Fibroblast of skin of scalp (primary cell): Measurements from ENCODE around the gene RASA1.
A peak's percentile ranks its signal among the peaks of the same experiment; 100 is the strongest.

Source experiments
- DNase-seq: peaks from one replicate; pipeline ENCODE4 v3.0.0-alpha.2; 2013

The RASA1 gene

GRCh38 chr5:87404359-87404758 lies 136.7 kb downstream of the RASA1 start:
- DNase-seq, result no peak

GRCh38 chr5:87405472-87406155 lies 137.9 kb downstream of the RASA1 start:
- DNase-seq, result no peak

- no peak for DNase-seq
These were observed 140.5 kb downstream of the RASA1 start for GRCh38 chr5:87408204-87408603.

GRCh38 chr5:87410931-87411330 lies 143.2 kb downstream of the RASA1 start:
- DNase-seq, result peak; percentile 11

GRCh38 chr5:87411586-87411972 lies 143.9 kb downstream of the RASA1 start:
- DNase-seq, result no peak

- peak; percentile 8 for DNase-seq
These were observed 144.4 kb downstream of the RASA1 start for GRCh38 chr5:87411973-87412629.

- DNase-seq, result peak; percentile 98
These were observed 145.1 kb downstream of the RASA1 start, which contains the start of gene CCNH for GRCh38 chr5:87412630-87413342. Gene CCNH, minus strand, starts transcription at chr5:87412930. Its CDS starts 136 bp downstream, at chr5:87412794.

GRCh38 chr5:87413343-87413645 lies 145.6 kb downstream of the RASA1 start:
- peak; percentile 2 for DNase-seq

- DNase-seq, result no peak
These were observed 150.8 kb downstream of the RASA1 start for GRCh38 chr5:87418506-87418905.

- no peak for DNase-seq
These were observed 153.6 kb downstream of the RASA1 start for GRCh38 chr5:87421307-87421706.

GRCh38 chr5:87423755-87424154 lies 156.1 kb downstream of the RASA1 start:
- DNase-seq, result no peak

- DNase-seq, result no peak
These were observed 163.3 kb downstream of the RASA1 start for GRCh38 chr5:87430863-87431457.

GRCh38 chr5:87432460-87432859 lies 164.8 kb downstream of the RASA1 start:
- DNase-seq, result no peak

- no peak for DNase-seq
These were observed 166.3 kb downstream of the RASA1 start for GRCh38 chr5:87433945-87434344.

GRCh38 chr5:87434461-87434860 lies 166.8 kb downstream of the RASA1 start:
- no peak for DNase-seq

- no peak for DNase-seq
These were observed 167.5 kb downstream of the RASA1 start for GRCh38 chr5:87435144-87435694.

GRCh38 chr5:87437724-87438123 lies 170.0 kb downstream of the RASA1 start:
- no peak for DNase-seq

- DNase-seq, result no peak
These were observed 170.5 kb downstream of the RASA1 start for GRCh38 chr5:87438231-87438630.
